GM18502 (cell line): ENCODE results near the gene NSL1.
"Not testable (repeated sequence)": the region's sequence is repeated elsewhere in the genome, so short reads cannot be mapped to it uniquely, and the experiment has no call there.

Experiments
- ATAC-seq: cut with Tn5 transposase; IDR thresholded peaks from one replicate; pipeline ENCODE4 v1.9.1; 2021; ENCODE audit warnings: mild to moderate bottlenecking; ENCODE audit not compliant: unreplicated experiment, poor library complexity

The NSL1 gene

DNA sequence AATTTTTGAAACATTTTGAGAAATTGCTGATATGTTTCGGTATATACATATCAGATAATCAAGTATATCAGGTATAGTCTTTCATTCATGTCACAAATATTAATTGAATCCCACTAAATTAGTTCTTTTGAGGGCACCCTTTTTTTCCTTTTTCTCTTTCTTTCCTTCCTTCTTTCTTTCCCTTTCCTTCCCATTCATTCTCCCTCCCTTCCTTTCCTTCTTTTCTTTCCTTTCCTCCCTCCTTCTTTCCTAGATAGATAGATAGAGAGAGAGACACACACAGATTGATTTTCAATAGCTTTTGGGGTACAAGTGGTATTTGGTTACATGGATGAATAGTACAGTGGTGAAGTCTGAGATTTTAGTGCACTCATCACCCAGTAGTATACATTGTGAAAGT is 5.7 kb downstream of the NSL1 start:
- ATAC-seq: no peak

DNA sequence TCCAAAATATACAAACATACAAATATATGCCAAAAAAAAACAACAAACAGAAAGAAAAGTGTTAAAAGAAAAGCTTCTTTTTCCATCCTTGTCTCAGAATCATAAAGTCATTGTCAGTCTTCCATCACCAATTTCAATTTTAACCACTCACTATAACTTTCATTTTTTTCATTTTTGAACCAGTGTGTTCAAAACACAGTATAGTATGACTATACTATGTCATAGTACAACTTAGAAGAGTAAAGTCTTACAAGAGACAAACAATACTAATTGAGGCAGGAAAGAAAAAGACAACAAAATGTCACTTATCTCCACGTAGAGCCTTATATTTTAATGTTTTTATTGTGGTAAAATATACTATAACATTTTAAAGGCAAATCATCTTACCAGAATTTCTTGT is 7.6 kb downstream of the NSL1 start:
- no peak for ATAC-seq

DNA sequence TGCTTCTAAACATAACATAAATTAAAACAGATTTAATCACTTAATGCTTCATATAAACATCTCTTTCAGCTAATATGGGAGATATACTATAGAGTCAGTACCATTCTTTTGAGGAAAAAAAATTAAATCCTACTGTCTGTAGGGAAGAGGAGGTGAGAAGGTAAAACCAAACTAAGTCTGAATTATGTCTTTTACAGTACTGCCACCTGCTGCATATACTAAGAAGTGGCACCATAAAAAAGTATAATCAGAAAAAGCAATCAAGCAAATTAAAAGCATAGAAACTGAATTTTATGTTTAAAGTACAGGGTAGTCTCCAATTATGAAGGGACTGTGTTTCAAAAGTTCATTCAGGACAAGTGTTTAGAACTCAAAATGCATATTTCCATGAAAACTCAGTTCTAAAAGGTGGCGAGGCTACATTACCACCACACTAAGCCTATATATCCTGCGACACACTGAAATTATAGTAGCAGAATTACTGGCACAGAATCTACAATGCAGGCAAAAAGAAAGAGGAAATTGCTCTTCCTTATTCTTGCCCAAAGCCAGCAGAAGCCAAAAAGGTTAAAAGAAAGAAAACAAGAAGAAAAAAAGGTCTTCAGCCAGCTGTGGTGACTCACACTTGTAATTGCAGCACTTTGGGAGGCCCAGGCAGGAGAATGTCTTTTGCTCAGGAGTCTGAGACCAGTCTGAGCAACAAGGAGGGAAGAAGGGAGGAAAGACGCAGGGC is 9.0 kb downstream of the NSL1 start:
- no peak for ATAC-seq

DNA sequence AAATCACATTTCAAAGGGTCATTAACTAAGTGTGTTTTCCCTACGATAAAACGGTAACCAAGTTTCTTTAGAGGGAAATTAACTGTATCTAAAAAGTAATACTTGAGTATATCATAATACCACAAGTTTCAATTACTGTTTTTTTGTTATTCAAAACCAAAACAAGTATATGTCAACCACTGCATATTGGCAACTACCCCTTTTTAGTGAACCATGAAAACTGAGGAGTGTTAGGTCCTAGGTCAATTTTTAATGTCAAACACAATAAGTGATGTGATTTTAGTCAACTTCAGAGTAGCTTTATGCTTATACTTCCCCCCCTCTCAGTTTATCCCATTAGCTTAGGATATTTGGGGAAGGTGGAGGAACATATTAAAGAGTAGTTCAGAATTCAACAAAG is 10.4 kb downstream of the NSL1 start:
- no peak for ATAC-seq

DNA sequence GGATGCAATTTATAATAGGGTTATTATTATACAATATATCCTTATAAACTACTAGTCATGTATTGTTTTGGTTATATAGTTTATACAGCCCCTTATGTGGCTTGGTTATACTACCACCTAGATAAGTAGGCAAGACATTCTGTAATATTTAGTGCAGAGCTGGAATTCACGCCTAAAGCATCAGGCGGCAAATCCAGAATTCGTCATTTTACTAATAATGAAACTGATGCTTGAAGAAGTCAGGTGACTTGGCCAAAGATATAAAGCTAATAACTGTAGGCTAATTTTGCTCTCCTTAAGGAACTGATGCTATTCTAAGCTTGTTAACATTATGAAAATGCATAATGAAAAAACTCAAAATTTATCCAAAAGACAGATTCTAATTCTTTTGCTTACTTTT is 10.8 kb downstream of the NSL1 start:
- ATAC-seq: no peak

DNA sequence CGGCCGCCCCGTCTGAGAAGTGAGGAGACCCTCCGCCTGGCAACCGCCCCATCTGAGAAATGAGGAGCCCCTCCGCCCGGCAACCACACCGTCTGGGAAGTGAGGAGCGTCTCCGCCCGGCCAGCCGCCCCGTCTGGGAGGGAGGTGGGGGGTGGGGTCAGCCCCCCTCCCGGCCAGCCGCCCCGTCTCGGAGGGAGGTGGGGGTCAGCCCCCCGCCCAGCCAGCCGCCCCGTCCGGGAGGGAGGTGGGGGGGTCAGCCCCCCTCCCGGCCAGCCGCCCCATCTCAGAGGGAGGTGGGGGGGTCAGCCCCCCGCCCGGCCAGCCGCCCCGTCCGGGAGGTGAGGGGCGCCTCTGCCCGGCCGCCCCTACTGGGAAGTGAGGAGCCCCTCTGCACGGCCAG is 12.5 kb downstream of the NSL1 start:
- not testable (repeated sequence) for ATAC-seq

- ATAC-seq: no peak
Observed at GRCh38 chr1:212777151-212777550, 14.4 kb downstream of the NSL1 start.

- ATAC-seq: no peak
Observed at GRCh38 chr1:212775241-212775640, 16.3 kb downstream of the NSL1 start.

DNA sequence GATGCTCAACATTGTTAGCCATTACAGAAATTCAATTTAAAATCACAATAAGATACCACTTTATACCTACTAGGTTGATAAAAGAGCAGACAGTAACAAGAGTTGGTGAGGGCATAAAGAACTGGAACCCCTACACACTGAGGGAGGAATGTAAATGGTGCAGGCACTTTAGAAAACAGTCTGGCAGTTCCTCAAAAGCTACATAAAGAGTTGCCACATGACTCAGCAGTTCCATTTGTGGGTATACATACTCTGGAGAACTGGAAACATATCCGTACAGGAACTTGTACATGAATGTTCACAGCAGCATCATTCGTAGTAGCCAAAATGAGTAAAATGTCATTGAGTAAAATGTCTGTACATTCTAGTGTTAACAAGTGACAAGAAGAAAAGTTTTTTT is 17.0 kb downstream of the NSL1 start:
- no peak for ATAC-seq

GRCh38 chr1:212773011-212773410 is 18.6 kb downstream of the NSL1 start:
- no peak for ATAC-seq

GRCh38 chr1:212771341-212771740 is 20.2 kb downstream of the NSL1 start:
- ATAC-seq: no peak

DNA sequence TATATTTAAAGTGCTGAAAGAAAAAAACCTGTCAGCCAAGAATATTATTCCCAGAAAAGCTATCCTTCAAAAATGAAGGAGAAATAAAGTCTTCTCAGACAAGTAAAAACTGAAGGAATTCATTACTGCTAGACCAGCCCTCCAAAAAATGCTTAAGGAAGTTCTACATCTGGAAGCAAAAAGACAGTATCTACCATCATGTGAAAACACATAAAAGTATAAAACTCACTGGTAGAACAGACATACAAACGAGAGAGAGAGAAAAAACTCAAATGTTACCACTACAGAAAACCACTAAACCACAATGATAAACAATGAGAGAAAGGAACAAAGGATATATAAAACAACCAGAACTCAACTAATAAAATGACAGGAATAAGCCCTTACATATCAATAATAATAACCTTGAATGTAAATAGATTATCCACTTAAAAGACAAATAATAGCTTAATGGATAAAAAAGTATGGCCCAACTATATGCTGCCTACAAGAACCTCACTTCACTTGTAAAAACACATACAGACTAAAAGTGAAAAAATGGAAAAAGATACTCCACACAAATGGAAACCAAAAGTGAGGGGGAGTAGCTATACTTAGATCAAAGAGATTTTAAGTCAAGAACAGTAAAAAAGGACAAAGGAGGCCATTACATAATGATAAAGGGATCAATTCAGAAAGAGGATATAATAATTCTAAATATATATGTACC is 22.0 kb downstream of the NSL1 start:
- peak; percentile 46 for ATAC-seq

DNA sequence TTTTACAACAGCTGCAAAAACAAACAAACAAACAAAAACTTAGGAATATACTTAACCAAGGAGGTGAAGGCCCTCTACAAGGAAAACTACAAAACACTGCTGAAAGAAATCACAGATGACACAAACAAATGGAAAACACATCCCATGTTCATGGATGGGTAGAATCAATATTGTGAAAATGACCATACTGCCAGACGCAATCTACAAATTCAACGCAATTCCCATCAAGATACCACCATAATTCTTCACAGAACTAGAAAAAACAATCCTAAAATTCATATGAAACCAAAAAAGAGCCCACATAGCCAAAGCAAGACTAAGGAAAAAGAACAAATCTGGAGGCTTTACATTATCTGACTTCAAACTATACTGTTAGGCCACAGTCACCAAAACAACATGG is 24.8 kb downstream of the NSL1 start:
- ATAC-seq: not testable (repeated sequence)

- not testable (repeated sequence) for ATAC-seq
Observed at GRCh38 chr1:212764718-212765281, 26.8 kb downstream of the NSL1 start.

GRCh38 chr1:212762839-212763238 is 28.7 kb downstream of the NSL1 start:
- ATAC-seq: no peak

DNA sequence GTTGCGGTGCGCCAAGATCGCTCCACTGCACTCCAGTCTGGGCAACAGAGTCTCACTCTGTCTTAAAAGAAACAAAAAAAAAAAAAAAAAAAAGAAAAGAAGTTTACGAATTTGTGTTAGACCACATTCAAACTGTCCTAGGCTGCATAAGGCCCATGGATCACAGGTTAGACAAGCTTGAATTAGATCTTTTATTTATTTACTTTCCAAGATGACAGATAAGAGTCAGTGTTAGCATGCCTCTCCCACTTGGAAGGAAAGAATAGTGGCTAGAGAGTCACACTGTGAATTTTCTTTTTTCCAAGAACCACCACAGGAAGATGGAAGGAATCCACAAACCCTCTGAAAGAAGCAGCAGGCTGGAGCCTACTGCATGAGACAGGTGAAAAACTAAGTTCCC is 29.3 kb downstream of the NSL1 start:
- no peak for ATAC-seq

DNA sequence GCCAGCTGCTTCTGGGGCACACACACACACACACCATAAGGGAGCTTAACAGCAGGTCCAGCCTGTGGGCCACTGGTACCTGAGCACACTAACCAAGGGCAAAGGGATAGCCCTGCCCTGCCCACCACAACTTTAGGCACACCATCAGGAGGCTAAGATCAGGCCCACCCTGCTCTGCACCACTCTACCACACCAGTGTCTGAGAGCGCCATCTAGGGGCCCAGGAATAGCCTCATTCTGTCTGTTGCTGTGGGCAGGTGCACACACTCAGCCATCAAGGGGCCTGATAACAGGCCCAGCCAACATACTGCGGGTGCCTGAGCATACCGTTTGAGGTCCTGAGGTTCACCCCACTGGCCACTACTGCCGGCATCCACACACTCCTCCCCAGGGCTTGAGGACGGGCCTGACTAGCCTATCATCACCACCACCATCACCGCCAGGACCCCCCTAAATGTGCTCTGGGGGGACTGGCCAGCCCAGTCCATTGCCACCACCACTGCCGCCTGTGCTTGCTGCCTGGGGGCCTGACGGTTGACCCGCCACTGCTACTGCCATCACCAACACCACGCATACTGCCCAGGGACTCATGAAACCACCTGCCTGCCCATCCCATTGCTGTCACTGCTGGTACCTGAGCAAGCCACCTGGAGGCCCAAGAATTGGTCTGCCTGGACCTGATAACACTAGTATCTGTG is 31.3 kb downstream of the NSL1 start:
- peak; percentile 75 for ATAC-seq

GRCh38 chr1:212759683-212760082 is 31.9 kb downstream of the NSL1 start:
- ATAC-seq: no peak

- no peak for ATAC-seq
Observed at GRCh38 chr1:212754680-212755079, 36.9 kb downstream of the NSL1 start.

DNA sequence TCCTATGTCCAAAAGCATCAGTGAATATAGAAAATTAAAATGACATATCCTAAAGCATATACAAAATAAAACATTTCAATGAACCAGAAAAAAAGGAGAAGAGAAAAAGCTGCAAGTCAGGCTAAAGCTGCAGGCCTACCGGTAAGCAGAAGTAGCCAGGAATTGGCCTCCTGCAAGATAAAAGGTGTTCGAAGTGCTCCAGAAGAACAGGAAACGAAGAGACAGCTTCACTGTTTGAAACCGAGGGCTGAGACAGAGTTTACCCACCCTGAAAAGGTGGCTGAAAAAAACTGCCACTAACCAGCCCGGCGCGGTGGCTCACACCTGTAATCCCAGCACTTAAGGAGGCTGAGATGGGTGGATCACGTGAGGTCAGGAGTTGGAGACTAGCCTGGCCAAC is 37.4 kb downstream of the NSL1 start:
- no peak for ATAC-seq

GRCh38 chr1:212753749-212754148 is 37.8 kb downstream of the NSL1 start:
- ATAC-seq: no peak
